ENCODE measurements around the gene PPP1R14C.

The PPP1R14C gene

GRCh38 chr6:150204705-150205472 lies 62.0 kb downstream of the PPP1R14C start:
- no peak for DNase-seq
- in situ Hi-C loops (cut with MboI; ENCODE audit: low pct_unique_long_range_greater_than_20kb, low sequenced_read_pairs) = no loop called here

GRCh38 chr6:150207931-150208570 lies 65.2 kb downstream of the PPP1R14C start:
- DNase-seq = no peak
- in situ Hi-C loops (cut with MboI; ENCODE audit: low pct_unique_long_range_greater_than_20kb, low sequenced_read_pairs) = no loop called here

- no peak for DNase-seq
- in situ Hi-C loops (cut with MboI; ENCODE audit: low pct_unique_long_range_greater_than_20kb, low sequenced_read_pairs) = no loop called here
Observed at GRCh38 chr6:150208611-150209352, 65.9 kb downstream of the PPP1R14C start.

GRCh38 chr6:150209415-150209814 lies 66.6 kb downstream of the PPP1R14C start:
- in situ Hi-C loops (cut with MboI; ENCODE audit: low pct_unique_long_range_greater_than_20kb, low sequenced_read_pairs) = no loop called here
- DNase-seq = no peak

GRCh38 chr6:150211700-150212511 lies 69.1 kb downstream of the PPP1R14C start:
- DNase-seq = no peak
- in situ Hi-C loops (cut with MboI; ENCODE audit: low pct_unique_long_range_greater_than_20kb, low sequenced_read_pairs) = no loop called here

GRCh38 chr6:150212778-150213177 lies 69.9 kb downstream of the PPP1R14C start:
- in situ Hi-C loops (cut with MboI; ENCODE audit: low pct_unique_long_range_greater_than_20kb, low sequenced_read_pairs) = no loop called here
- DNase-seq = peak; percentile 3

- in situ Hi-C loops (cut with MboI; ENCODE audit: low pct_unique_long_range_greater_than_20kb, low sequenced_read_pairs) = no loop called here
Observed at GRCh38 chr6:150213301-150213700, 70.5 kb downstream of the PPP1R14C start.

GRCh38 chr6:150214310-150214709 lies 71.5 kb downstream of the PPP1R14C start:
- in situ Hi-C loops (cut with MboI; ENCODE audit: low pct_unique_long_range_greater_than_20kb, low sequenced_read_pairs) = no loop called here

More at GRCh38 chr6:150213301-150213700, 70.5 kb downstream of the PPP1R14C start:
- DNase-seq = no peak

GRCh38 chr6:150220634-150221551 lies 78.0 kb downstream of the PPP1R14C start:
- DNase-seq = no peak
- in situ Hi-C loops (cut with MboI; ENCODE audit: low pct_unique_long_range_greater_than_20kb, low sequenced_read_pairs) = no loop called here

More at GRCh38 chr6:150214310-150214709, 71.5 kb downstream of the PPP1R14C start:
- DNase-seq = no peak

- in situ Hi-C loops (cut with MboI; ENCODE audit: low pct_unique_long_range_greater_than_20kb, low sequenced_read_pairs) = no loop called here
Observed at GRCh38 chr6:150224820-150225219, 82.0 kb downstream of the PPP1R14C start.

GRCh38 chr6:150227281-150227680 lies 84.4 kb downstream of the PPP1R14C start:
- in situ Hi-C loops (cut with MboI; ENCODE audit: low pct_unique_long_range_greater_than_20kb, low sequenced_read_pairs) = no loop called here
- DNase-seq = no peak

More at GRCh38 chr6:150224820-150225219, 82.0 kb downstream of the PPP1R14C start:
- DNase-seq = no peak

- no peak for DNase-seq
- in situ Hi-C loops (cut with MboI; ENCODE audit: low pct_unique_long_range_greater_than_20kb, low sequenced_read_pairs) = no loop called here
Observed at GRCh38 chr6:150228072-150228733, 85.4 kb downstream of the PPP1R14C start.

- in situ Hi-C loops (cut with MboI; ENCODE audit: low pct_unique_long_range_greater_than_20kb, low sequenced_read_pairs) = no loop called here
Observed at GRCh38 chr6:150229436-150230163, 86.8 kb downstream of the PPP1R14C start.

GRCh38 chr6:150230164-150230561 lies 87.3 kb downstream of the PPP1R14C start:
- in situ Hi-C loops (cut with MboI; ENCODE audit: low pct_unique_long_range_greater_than_20kb, low sequenced_read_pairs) = no loop called here
- DNase-seq = no peak

More at GRCh38 chr6:150229436-150230163, 86.8 kb downstream of the PPP1R14C start:
- DNase-seq = no peak

- no peak for DNase-seq
- in situ Hi-C loops (cut with MboI; ENCODE audit: low pct_unique_long_range_greater_than_20kb, low sequenced_read_pairs) = no loop called here
Observed at GRCh38 chr6:150230832-150231524, 88.1 kb downstream of the PPP1R14C start.

- DNase-seq = no peak
- in situ Hi-C loops (cut with MboI; ENCODE audit: low pct_unique_long_range_greater_than_20kb, low sequenced_read_pairs) = no loop called here
Observed at GRCh38 chr6:150231525-150231850, 88.6 kb downstream of the PPP1R14C start.

Data from KBM-7 (cell line).